GM19468 (cell line): ENCODE data around the gene HDGFL2.
A peak's percentile ranks its signal among the peaks of the same experiment; 100 is the strongest.

Experiments
- ATAC-seq: cut with Tn5 transposase; IDR thresholded peaks from one replicate; pipeline ENCODE4 v1.9.1; 2021; ENCODE audit warnings: mild to moderate bottlenecking, moderate library complexity, moderate number of reproducible peaks; ENCODE audit not compliant: unreplicated experiment; ENCODE audit errors: extremely low read depth

Gene HDGFL2

GRCh38 chr19:4444765-4445741, 27.0 kb upstream of the HDGFL2 start:
- no peak for ATAC-seq

- no peak for ATAC-seq
These were observed 26.0 kb upstream of the HDGFL2 start for GRCh38 chr19:4445963-4446703.

- no peak for ATAC-seq
These were observed 25.3 kb upstream of the HDGFL2 start for GRCh38 chr19:4446704-4447200.

GRCh38 chr19:4447327-4448146, 24.6 kb upstream of the HDGFL2 start:
- no peak for ATAC-seq

GRCh38 chr19:4448147-4448985, 23.7 kb upstream of the HDGFL2 start:
- ATAC-seq, result no peak

GRCh38 chr19:4449022-4449638, 23.0 kb upstream of the HDGFL2 start:
- no peak for ATAC-seq

GRCh38 chr19:4449639-4450028, 22.5 kb upstream of the HDGFL2 start:
- no peak for ATAC-seq

- no peak for ATAC-seq
These were observed 19.7 kb upstream of the HDGFL2 start for GRCh38 chr19:4452230-4452990.

GRCh38 chr19:4453232-4454179, 18.6 kb upstream of the HDGFL2 start:
- ATAC-seq, result no peak

GRCh38 chr19:4454747-4455718, 17.1 kb upstream of the HDGFL2 start:
- ATAC-seq, result no peak

GRCh38 chr19:4455719-4456475, 16.2 kb upstream of the HDGFL2 start:
- ATAC-seq, result no peak

GRCh38 chr19:4456476-4456842, 15.6 kb upstream of the HDGFL2 start:
- no peak for ATAC-seq

GRCh38 chr19:4456843-4457653, 15.0 kb upstream of the HDGFL2 start:
- no peak for ATAC-seq

- peak; percentile 49 for ATAC-seq
These were observed 14.3 kb upstream of the HDGFL2 start, which contains the start of gene UBXN6 for GRCh38 chr19:4457654-4458395. Gene UBXN6, minus strand, starts transcription at chr19:4457794. Its CDS starts 97 bp downstream, at chr19:4457697.
